OCI-LY7 (cell line): ENCODE results near the gene RNF130. TPM values are rescaled to one million over a fixed set of nuclear protein-coding genes. Genes with fewer than 3 reads are reported as not detected.
"Not testable (repeated sequence)": the region's sequence is repeated elsewhere in the genome, so short reads cannot be mapped to it uniquely, and the experiment has no call there.

Experiments
- BruUV-seq: library from RNA; stranded (reverse); fragments of 400-500 nt; replicated peaks from 2 replicates; lab custom pipeline; 2021; lab: Mats Ljungman, UMichigan
- CTCF ChIA-PET: fragments of 300-600 bp; sonication (Branson Sonifier 250); formaldehyde crosslinking; loops from one replicate; lab custom pipeline; 2022; ENCODE audit warnings: antibody characterized with exemption; ENCODE audit not compliant: unreplicated experiment; lab: Charles Lee
- POLR2A ChIA-PET: fragments of 300-600 bp; sonication (Branson Sonifier 250); formaldehyde crosslinking; loops from one replicate; lab custom pipeline; 2022; ENCODE audit warnings: antibody characterized with exemption; lab: Charles Lee
- DNase-seq: peaks from one replicate; pipeline ENCODE4 v3.0.0-alpha.2; 2015; ENCODE audit warnings: low spot score
- H2AFZ ChIP-seq: fragments of 200-600 bp; sonication (generic), shearing (Covaris generic); 2 replicates; pipeline ENCODE4 v1.6.1; 2014; ENCODE audit warnings: mild to moderate bottlenecking, antibody characterized with exemption, low read length, moderate library complexity
- H3K27ac ChIP-seq: fragments of 200-600 bp; sonication (generic); 2 replicates; pipeline ENCODE4 v1.5.1; 2014; ENCODE audit warnings: mixed run types, low read depth, mild to moderate bottlenecking, moderate library complexity, low read length, inconsistent platforms; ENCODE audit not compliant: poor library complexity, severe bottlenecking
- H3K36me3 ChIP-seq: fragments of 200-600 bp; sonication (generic); 2 replicates; pipeline ENCODE4 v1.6.1; 2014; ENCODE audit warnings: mild to moderate bottlenecking, antibody characterized with exemption, low read length, moderate library complexity, mixed read lengths; ENCODE audit not compliant: insufficient read depth
- H3K4me1 ChIP-seq: fragments of 200-600 bp; sonication (generic); 2 replicates; pipeline ENCODE4 v1.5.1; 2014; ENCODE audit warnings: mild to moderate bottlenecking, low read length; ENCODE audit not compliant: insufficient read depth, poor library complexity, severe bottlenecking
- H3K4me2 ChIP-seq: fragments of 200-600 bp; sonication (generic); 2 replicates; pipeline ENCODE4 v1.6.1; 2014; ENCODE audit warnings: mild to moderate bottlenecking, low read length
- H3K4me3 ChIP-seq: fragments of 200-600 bp; sonication (generic); 2 replicates; pipeline ENCODE4 v1.5.1; 2014; ENCODE audit warnings: mild to moderate bottlenecking, low read depth, low read length; ENCODE audit not compliant: poor library complexity, severe bottlenecking
- H3K79me2 ChIP-seq: fragments of 200-600 bp; sonication (generic); 2 replicates; pipeline ENCODE4 v1.6.1; 2016; ENCODE audit warnings: low read depth, mild to moderate bottlenecking, low read length, moderate library complexity, mixed read lengths; ENCODE audit not compliant: insufficient read depth
- H3K9me2 ChIP-seq: fragments of 200-600 bp; sonication (generic); 2 replicates; pipeline ENCODE4 v1.6.1; 2016; ENCODE audit warnings: mild to moderate bottlenecking, low read length, mixed read lengths; ENCODE audit not compliant: insufficient read depth
- H3K9me3 ChIP-seq: fragments of 200-600 bp; sonication (generic); 2 replicates; pipeline ENCODE4 v1.6.1; 2014; ENCODE audit warnings: mild to moderate bottlenecking, mixed run types, low read length, mixed read lengths
- H4K20me1 ChIP-seq: fragments of 200-600 bp; sonication (generic); 2 replicates; pipeline ENCODE4 v1.6.1; 2014; ENCODE audit warnings: mild to moderate bottlenecking, antibody characterized with exemption, low read length, moderate library complexity, mixed read lengths; ENCODE audit not compliant: insufficient read depth
- CTCF ChIP-seq: fragments of 200-600 bp; sonication (generic); conservative IDR thresholded peaks from 2 replicates; pipeline ENCODE4 v1.5.1; 2014; ENCODE audit warnings: mild to moderate bottlenecking, antibody characterized with exemption, low read length, moderate library complexity, mixed read lengths
- EZH2phosphoT487 ChIP-seq: fragments of 200-600 bp; sonication (generic); IDR thresholded peaks from 2 replicates; pipeline ENCODE4 v1.6.1; 2018; ENCODE audit warnings: low read depth, borderline replicate concordance, mild to moderate bottlenecking, mixed run types, antibody characterized with exemption, low read length, moderate library complexity, mixed read lengths
- intact Hi-C: fragments of 100-400 bp; cut with micrococcal nuclease; formaldehyde crosslinking; loops from one replicate; pipeline ENCODE4 v1.10.0; 2022; ENCODE audit not compliant: unreplicated experiment
- total RNA-seq, 2 experiments: library from RNA; depleted of rRNA in 1 of 2; stranded (reverse); fragments of >200 nt in 1 of 2; shearing (Covaris generic) in 1 of 2; gene quantifications; 2 replicates each; pipeline ENCODE4 v1.2.3, GENCODE V29; 2014 to 2022

The RNF130 gene
- total RNA-seq, 2 experiments from 2014 or later: 0.16 TPM; not detected in 1

- no peaks in the 10 kb centered on the region for H3K36me3 ChIP-seq
- no TSS peak for BruUV-seq
- H3K4me2 ChIP-seq: no peak overlapping the region
- CTCF ChIA-PET: no interaction called here
- no peak for DNase-seq
- H2AFZ ChIP-seq: no peak overlapping the region
- no peaks in the 10 kb centered on the region for H3K9me3 ChIP-seq
- POLR2A ChIA-PET: interaction anchor here (0.7 kb wide), 1 partner anchor 18 kb away, joined by 4 read pairs; no protein-coding TSS in a partner anchor
- H3K79me2 ChIP-seq: no peaks in the 10 kb centered on the region
- no peaks in the 10 kb centered on the region for H4K20me1 ChIP-seq
- no peak overlapping the region for H3K27ac ChIP-seq
- no peaks in the 10 kb centered on the region for H3K9me2 ChIP-seq
- H3K4me3 ChIP-seq: no peak overlapping the region
- H3K4me1 ChIP-seq: no peaks in the 10 kb centered on the region
- no peak for TF ChIP-seq CTCF
- TF ChIP-seq EZH2phosphoT487: no peak
- intact Hi-C loops: no loop called here
These were observed 53.1 kb downstream of the RNF130 start for GRCh38 chr5:180018347-180019060.

GRCh38 chr5:180015523-180015922, 56.0 kb downstream of the RNF130 start:
- CTCF ChIA-PET, H3K79me2 ChIP-seq, intact Hi-C loops, H3K9me3 ChIP-seq, BruUV-seq, H3K4me3 ChIP-seq, H4K20me1 ChIP-seq, DNase-seq, H3K36me3 ChIP-seq, H3K27ac ChIP-seq, H3K4me1 ChIP-seq, H3K4me2 ChIP-seq, H3K9me2 ChIP-seq, H2AFZ ChIP-seq: not testable (repeated sequence)
- POLR2A ChIA-PET: interaction anchor here (0.7 kb wide), 1 partner anchor 612 kb away, joined by 3 read pairs; no protein-coding TSS in a partner anchor

- H3K9me2 ChIP-seq: no peaks in the 10 kb centered on the region
- H3K4me3 ChIP-seq: no peak overlapping the region
- no peaks in the 10 kb centered on the region for H3K79me2 ChIP-seq
- no peak overlapping the region for H3K4me2 ChIP-seq
- H4K20me1 ChIP-seq: no peaks in the 10 kb centered on the region
- no peak overlapping the region for H3K27ac ChIP-seq
- no peaks in the 10 kb centered on the region for H3K9me3 ChIP-seq
- DNase-seq: no peak
- TF ChIP-seq CTCF: no peak
- TF ChIP-seq EZH2phosphoT487: no peak
- no TSS peak for BruUV-seq
- intact Hi-C loops: no loop called here
- H3K36me3 ChIP-seq: no peaks in the 10 kb centered on the region
- ChIA-PET CTCF (no interaction called here), POLR2A (no interaction called here)
- H3K4me1 ChIP-seq: no peaks in the 10 kb centered on the region
- H2AFZ ChIP-seq: no peak overlapping the region
These were observed 57.9 kb downstream of the RNF130 start for GRCh38 chr5:180013678-180014077.
